IMR-90 (cell line): Measurements from ENCODE around the gene SDHA. TPM values are rescaled to one million over a fixed set of nuclear protein-coding genes. Genes with fewer than 3 reads are reported as not detected.

Experiments
- ATAC-seq: fragments of 200-7000 bp; cut with Tn5 transposase; 2 replicates; pipeline ENCODE4 v1.9.1; 2020; ENCODE audit warnings: low read depth, mild to moderate bottlenecking, moderate library complexity
- BruUV-seq: library from RNA; stranded (reverse); fragments of 400-500 nt; replicated peaks from 2 replicates; lab custom pipeline; 2021; lab: Mats Ljungman, UMichigan
- CTCF ChIA-PET: fragments of 300-600 bp; formaldehyde crosslinking; extraction: SDS; loops from one replicate; lab custom pipeline; 2021; ENCODE audit warnings: antibody characterized with exemption; lab: Yijun Ruan, JAX
- POLR2A ChIA-PET: fragments of 300-600 bp; sonication (Branson Sonifier 250); formaldehyde crosslinking; loops from one replicate; lab custom pipeline; 2022; ENCODE audit warnings: antibody characterized with exemption; ENCODE audit not compliant: unreplicated experiment; lab: Charles Lee
- DNase-seq: peaks from one replicate; pipeline ENCODE4 v3.0.0; 2013
- H2AFZ ChIP-seq: replicated peaks from 2 replicates; pipeline ENCODE3; 2013; ENCODE audit warnings: low read length, mild to moderate bottlenecking; ENCODE audit not compliant: poor library complexity
- H2AK5ac ChIP-seq: 2 replicates; pipeline ENCODE4 v1.6.1; 2013; ENCODE audit warnings: low read depth, low read length, inconsistent platforms
- H2AK9ac ChIP-seq: replicated peaks from 2 replicates; pipeline ENCODE3; 2013; ENCODE audit warnings: mild to moderate bottlenecking, low read depth, low read length, moderate library complexity; ENCODE audit not compliant: poor library complexity
- H2BK120ac ChIP-seq: 2 replicates; pipeline ENCODE4 v1.6.1; 2013; ENCODE audit warnings: low read depth, low read length, inconsistent platforms
- H2BK15ac ChIP-seq: 3 replicates; pipeline ENCODE4 v1.6.1; 2013; ENCODE audit warnings: low read depth, low read length, inconsistent platforms
- H2BK20ac ChIP-seq: 2 replicates; pipeline ENCODE4 v1.6.1; 2013; ENCODE audit warnings: low read depth, mild to moderate bottlenecking, inconsistent platforms, low read length, moderate library complexity
- H2BK5ac ChIP-seq: 2 replicates; pipeline ENCODE4 v1.6.1; 2013; ENCODE audit warnings: mild to moderate bottlenecking, low read depth, low read length, inconsistent platforms; ENCODE audit not compliant: poor library complexity, severe bottlenecking
- H3K14ac ChIP-seq: replicated peaks from 2 replicates; pipeline ENCODE4 v1.6.1; 2013; ENCODE audit warnings: low read depth, low read length, inconsistent platforms
- H3K18ac ChIP-seq: 2 replicates; pipeline ENCODE4 v1.6.1; 2013; ENCODE audit warnings: low read depth, low read length, control low read depth
- H3K23ac ChIP-seq: 2 replicates; pipeline ENCODE4 v1.6.1; 2013; ENCODE audit warnings: low read depth, low read length, inconsistent platforms
- H3K27ac ChIP-seq: 2 replicates; pipeline ENCODE4 v1.5.1; 2013; ENCODE audit warnings: mild to moderate bottlenecking, control low read depth, low read length; ENCODE audit not compliant: insufficient read depth
- H3K27me3 ChIP-seq: 2 replicates; pipeline ENCODE4 v1.6.1; 2013; ENCODE audit warnings: low read length; ENCODE audit not compliant: control insufficient read depth, insufficient read depth
- H3K36me3 ChIP-seq: 2 replicates; pipeline ENCODE4 v1.6.1; 2013; ENCODE audit warnings: low read length, mixed read lengths; ENCODE audit not compliant: control insufficient read depth, insufficient read depth
- H3K4ac ChIP-seq: 2 replicates; pipeline ENCODE4 v1.6.1; 2013; ENCODE audit warnings: low read depth, low read length, inconsistent platforms
- H3K4me1 ChIP-seq: 2 replicates; pipeline ENCODE4 v1.6.1; 2013; ENCODE audit warnings: low read length, mixed read lengths; ENCODE audit not compliant: control insufficient read depth, insufficient read depth
- H3K4me2 ChIP-seq: 2 replicates; pipeline ENCODE4 v1.6.1; 2013; ENCODE audit warnings: low read depth, mild to moderate bottlenecking, control low read depth, low read length, moderate library complexity
- H3K4me3 ChIP-seq: 2 replicates; pipeline ENCODE4 v1.5.1; 2013; ENCODE audit warnings: low read depth, mild to moderate bottlenecking, control low read depth, low read length, moderate library complexity; ENCODE audit not compliant: insufficient read depth
- H3K56ac ChIP-seq: 2 replicates; pipeline ENCODE4 v1.6.1; 2013; ENCODE audit warnings: low read length, inconsistent platforms; ENCODE audit not compliant: insufficient read depth; ENCODE audit errors: extremely low read depth
- H3K79me1 ChIP-seq, 2 experiments: 2 replicates each; pipeline ENCODE4 v1.6.1; 2013; ENCODE audit warnings: low read length in 2 of 2, inconsistent platforms in 1 of 2, low read depth in 1 of 2
- H3K9ac ChIP-seq: 2 replicates; pipeline ENCODE4 v1.6.1; 2013; ENCODE audit warnings: low read depth, low read length, control low read depth
- H3K9me1 ChIP-seq: 2 replicates; pipeline ENCODE4 v1.6.1; 2013; ENCODE audit warnings: low read length, inconsistent platforms; ENCODE audit not compliant: insufficient read depth
- H3K9me3 ChIP-seq: 2 replicates; pipeline ENCODE4 v1.6.1; 2013; ENCODE audit warnings: low read length; ENCODE audit not compliant: control insufficient read depth, insufficient read depth
- H4K20me1 ChIP-seq: 2 replicates; pipeline ENCODE4 v1.6.1; 2013; ENCODE audit warnings: low read length, inconsistent platforms; ENCODE audit not compliant: insufficient read depth
- H4K5ac ChIP-seq: 2 replicates; pipeline ENCODE4 v1.6.1; 2013; ENCODE audit warnings: mild to moderate bottlenecking, low read depth, low read length, control low read depth
- H4K8ac ChIP-seq, 2 experiments: 2 replicates each; pipeline ENCODE4 v1.6.1; 2013; ENCODE audit warnings: low read depth in 2 of 2, low read length in 2 of 2, control low read depth in 1 of 2, inconsistent platforms in 1 of 2
- H4K91ac ChIP-seq: 2 replicates; pipeline ENCODE4 v1.6.1; 2013; ENCODE audit warnings: low read depth, low read length, inconsistent platforms; ENCODE audit not compliant: insufficient read depth
- BHLHE40 ChIP-seq: fragments of 150-350 bp; IDR thresholded peaks from 2 replicates; pipeline ENCODE4 v1.6.1; 2016; ENCODE audit warnings: mild to moderate bottlenecking, low read depth, low read length
- CEBPB ChIP-seq: IDR thresholded peaks from 2 replicates; pipeline ENCODE4 v1.6.1; 2012; ENCODE audit warnings: low read depth, low read length, improper control_type of control experiment
- CHD1 ChIP-seq: IDR thresholded peaks from 2 replicates; pipeline ENCODE4 v1.6.1; 2012; ENCODE audit warnings: low read depth, low read length, improper control_type of control experiment
- CTCF ChIP-seq: conservative IDR thresholded peaks from 2 replicates; pipeline ENCODE4 v1.5.1; 2012; ENCODE audit warnings: mild to moderate bottlenecking, low read depth, low read length, improper control_type of control experiment
- FOS ChIP-seq: fragments of 150-350 bp; IDR thresholded peaks from 2 replicates; pipeline ENCODE4 v1.6.1; 2016; ENCODE audit warnings: low read depth, low read length
- MAFK ChIP-seq: IDR thresholded peaks from 2 replicates; pipeline ENCODE4 v1.6.1; 2012; ENCODE audit warnings: low read depth, low read length, improper control_type of control experiment
- MAZ ChIP-seq: IDR thresholded peaks from 2 replicates; pipeline ENCODE4 v1.6.1; 2012; ENCODE audit warnings: low read depth, mild to moderate bottlenecking, low read length, improper control_type of control experiment, moderate library complexity, borderline replicate concordance
- MXI1 ChIP-seq: IDR thresholded peaks from 2 replicates; pipeline ENCODE4 v1.6.1; 2012; ENCODE audit warnings: low read depth, mild to moderate bottlenecking, low read length, moderate library complexity, borderline replicate concordance
- NFE2L2 ChIP-seq: fragments of 150-350 bp; IDR thresholded peaks from 2 replicates; pipeline ENCODE4 v1.6.1; 2016; ENCODE audit warnings: low read depth, mild to moderate bottlenecking, low read length
- POLR2A ChIP-seq: IDR thresholded peaks from 2 replicates; pipeline ENCODE4 v1.6.1; 2012; ENCODE audit warnings: mild to moderate bottlenecking, low read depth, low read length
- RAD21 ChIP-seq: IDR thresholded peaks from 2 replicates; pipeline ENCODE4 v1.6.1; 2012; ENCODE audit warnings: low read length, improper control_type of control experiment
- RFX5 ChIP-seq: IDR thresholded peaks from 2 replicates; pipeline ENCODE4 v1.8.0; 2012; ENCODE audit warnings: low read depth, mild to moderate bottlenecking, low read length, moderate library complexity
- SMC3 ChIP-seq: fragments of 150-350 bp; IDR thresholded peaks from 2 replicates; pipeline ENCODE4 v1.6.1; 2016; ENCODE audit warnings: low read depth, mild to moderate bottlenecking, antibody characterized with exemption, low read length, moderate library complexity
- USF2 ChIP-seq: fragments of 150-350 bp; IDR thresholded peaks from 2 replicates; pipeline ENCODE4 v1.6.1; 2017; ENCODE audit warnings: mild to moderate bottlenecking, antibody characterized with exemption, low read length, low read depth
- WGBS, 2 experiments: methylation state at CpG; one replicate each; pipeline versions ENCODE4 v1.1.5 to v1.1.7; 2013; ENCODE audit warnings: missing lambda C conversion rate in 2 of 2; ENCODE audit not compliant: insufficient read length in 1 of 2; ENCODE audit errors: extremely low coverage in 2 of 2; 5-methylcytosine and 5-hydroxymethylcytosine counted together
- dilution Hi-C: fragments of 300-500 bp; cut with HindIII; formaldehyde crosslinking; loops from one replicate; pipeline ENCODE4 v1.14.3; 2018; ENCODE audit warnings: low sequenced_read_pairs; ENCODE audit not compliant: unreplicated experiment
- in situ Hi-C: fragments of 300-500 bp; cut with MboI; formaldehyde crosslinking; loops from 3 replicates; pipeline ENCODE4 v1.14.3; 2019; ENCODE audit warnings: low sequenced_read_pairs, inconsistent platforms, mixed read lengths
- intact Hi-C: fragments of 100-400 bp; cut with micrococcal nuclease; formaldehyde crosslinking; loops from 2 replicates; pipeline ENCODE4 v1.10.0; 2022
- polyA plus RNA-seq, 3 experiments: library from polyadenylated mRNA; depleted of rRNA; stranded (reverse); fragments of >200 nt; gene quantifications; 2 replicates each; pipeline ENCODE4 v1.2.3, GENCODE V29; 2012; ENCODE audit warnings: low replicate concordance in 1 of 3
- total RNA-seq: library from RNA; depleted of rRNA; stranded (reverse); fragments of >200 nt; gene quantifications from 2 replicates; pipeline ENCODE4 v1.2.3, GENCODE V29; 2012
- TF ChIP-seq, protein P1 (sequence below): fragments of 150-350 bp; IDR thresholded peaks from 2 replicates; pipeline ENCODE4 v1.6.1; 2016; ENCODE audit warnings: low read depth, mild to moderate bottlenecking, low read length, moderate library complexity, borderline replicate concordance

Gene SDHA
- total and polyA plus RNA-seq, 2 of the 4 experiments (the other 2 are of a cell fraction): 105 to 121 TPM

DNA sequence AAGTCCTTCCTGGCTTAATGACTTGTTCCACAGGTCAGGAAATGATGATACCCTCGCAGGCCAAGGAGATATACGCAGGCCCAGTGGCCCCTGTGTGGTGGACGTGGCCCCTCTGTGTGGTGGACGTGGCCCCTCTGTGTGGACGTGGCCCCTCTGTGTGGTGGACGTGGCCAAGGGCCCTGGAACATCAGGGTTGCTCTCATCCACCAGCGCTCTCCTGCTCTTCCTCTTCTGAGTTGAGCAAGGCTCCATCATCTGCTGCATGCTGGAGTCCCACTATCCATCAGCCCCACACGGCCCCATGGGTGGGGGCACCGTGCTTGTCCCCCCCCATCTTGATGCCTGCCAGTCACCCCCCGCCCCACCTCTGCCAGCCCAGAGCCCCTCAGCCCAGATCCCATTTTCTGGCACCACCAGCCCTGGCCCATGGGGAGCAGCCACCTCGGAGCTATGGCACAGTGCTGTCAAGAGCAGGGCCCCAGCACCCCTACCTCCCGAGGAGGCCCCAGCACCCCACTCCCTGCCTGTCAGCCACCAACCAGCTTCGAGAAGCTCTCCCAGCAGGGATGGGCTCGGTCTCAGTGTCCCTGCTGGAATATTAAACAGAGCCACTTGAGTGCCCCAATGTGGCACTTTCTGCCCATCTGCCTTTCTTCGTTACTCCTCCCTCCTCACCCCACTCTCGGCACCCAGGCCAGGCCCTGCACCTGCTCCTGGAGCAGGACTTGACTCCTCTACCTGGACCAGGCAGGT, 18.7 kb upstream of the SDHA start:
- no peak overlapping the region for H3K14ac ChIP-seq
- H2AK5ac ChIP-seq: no peak overlapping the region
- no peak overlapping the region for H2BK20ac ChIP-seq
- H3K9ac ChIP-seq: no peak overlapping the region
- H3K9me1 ChIP-seq: peaks cover 2% of the 10 kb centered on the region; the same call in 1 of the 2 replicates
- H4K5ac ChIP-seq: no peak overlapping the region
- no peak overlapping the region for H3K27ac ChIP-seq
- CTCF ChIA-PET: interaction anchor here (2.6 kb wide), 1 partner anchor 11 kb away, joined by 8 read pairs; no protein-coding TSS in a partner anchor
- DNase-seq (no peak), ATAC-seq (no peak)
- H4K91ac ChIP-seq: no peak overlapping the region
- in situ Hi-C loops (no loop called here), intact Hi-C loops (no loop called here), dilution Hi-C loops (no loop called here)
- no peak overlapping the region for H3K23ac ChIP-seq
- H3K4ac ChIP-seq: no peak overlapping the region
- H3K4me3 ChIP-seq: no peak overlapping the region
- TF ChIP-seq USF2 (no peak), CHD1 (no peak), MXI1 (no peak), MAZ (no peak), SMC3 (no peak), CEBPB (no peak), CTCF (no peak), FOS (no peak), NFE2L2 (no peak), BHLHE40 (no peak), RAD21 (no peak), POLR2A (no peak), RFX5 (no peak), MAFK (no peak)
- TF ChIP-seq, protein P1, sequence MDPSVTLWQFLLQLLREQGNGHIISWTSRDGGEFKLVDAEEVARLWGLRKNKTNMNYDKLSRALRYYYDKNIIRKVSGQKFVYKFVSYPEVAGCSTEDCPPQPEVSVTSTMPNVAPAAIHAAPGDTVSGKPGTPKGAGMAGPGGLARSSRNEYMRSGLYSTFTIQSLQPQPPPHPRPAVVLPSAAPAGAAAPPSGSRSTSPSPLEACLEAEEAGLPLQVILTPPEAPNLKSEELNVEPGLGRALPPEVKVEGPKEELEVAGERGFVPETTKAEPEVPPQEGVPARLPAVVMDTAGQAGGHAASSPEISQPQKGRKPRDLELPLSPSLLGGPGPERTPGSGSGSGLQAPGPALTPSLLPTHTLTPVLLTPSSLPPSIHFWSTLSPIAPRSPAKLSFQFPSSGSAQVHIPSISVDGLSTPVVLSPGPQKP: no peak
- H2BK120ac ChIP-seq: no peak overlapping the region
- H3K36me3 ChIP-seq: peaks cover 13% of the 10 kb centered on the region
- H3K27me3 ChIP-seq: no peaks in the 10 kb centered on the region; the same call in 1 of the 2 replicates
- no peak overlapping the region for H2AFZ ChIP-seq
- BruUV-seq: no TSS peak
- no peak overlapping the region for H2BK5ac ChIP-seq
- H3K4me1 ChIP-seq: no peaks in the 10 kb centered on the region
- WGBS, 2 experiments: 77% methylated on average over 5 of the region's 16 CpGs; no CpG with 5 or more reads in 1 of the 2 experiments
- POLR2A ChIA-PET: no interaction called here
- H4K8ac ChIP-seq: no peak overlapping the region
- no peak overlapping the region for H2AK9ac ChIP-seq
- H3K56ac ChIP-seq: no peak overlapping the region
- H3K18ac ChIP-seq: no peak overlapping the region
- H3K9me3 ChIP-seq: no peaks in the 10 kb centered on the region
- no peaks in the 10 kb centered on the region; the same call in none of the 2 replicates for H4K20me1 ChIP-seq
- no peak overlapping the region for H2BK15ac ChIP-seq
- no peak overlapping the region for H3K4me2 ChIP-seq
- H3K79me1 ChIP-seq: peaks cover 0 to 14% of the 10 kb centered on the region in 2 experiments; a peak in 2 of 4 replicates
